ENCODE data around the gene CCL25. TPM values are rescaled to one million over a fixed set of nuclear protein-coding genes. Genes with fewer than 3 reads are reported as not detected.

CCL25 gene
- total and polyA plus RNA-seq, 2 of the 13 experiments (the other 11 are each of a cell fraction or from before 2014, with no cell fraction given) = not detected

- TF ChIP-seq, protein P1, sequence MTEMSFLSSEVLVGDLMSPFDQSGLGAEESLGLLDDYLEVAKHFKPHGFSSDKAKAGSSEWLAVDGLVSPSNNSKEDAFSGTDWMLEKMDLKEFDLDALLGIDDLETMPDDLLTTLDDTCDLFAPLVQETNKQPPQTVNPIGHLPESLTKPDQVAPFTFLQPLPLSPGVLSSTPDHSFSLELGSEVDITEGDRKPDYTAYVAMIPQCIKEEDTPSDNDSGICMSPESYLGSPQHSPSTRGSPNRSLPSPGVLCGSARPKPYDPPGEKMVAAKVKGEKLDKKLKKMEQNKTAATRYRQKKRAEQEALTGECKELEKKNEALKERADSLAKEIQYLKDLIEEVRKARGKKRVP (CRISPR knock-in tag; IDR thresholded peaks at IDR 0.05) = no peak
- TF ChIP-seq CENPT (CRISPR knock-in tag; IDR thresholded peaks at IDR 0.05; ENCODE audit: low read depth) (no peak), FOXC1 (CRISPR knock-in tag; IDR thresholded peaks at IDR 0.05; ENCODE audit: borderline replicate concordance) (no peak), ZNF160 (CRISPR knock-in tag; IDR thresholded peaks at IDR 0.05) (no peak), ZNF614 (CRISPR knock-in tag; IDR thresholded peaks at IDR 0.05; ENCODE audit: borderline replicate concordance) (no peak), ZNF589 (CRISPR knock-in tag; conservative IDR thresholded peaks at IDR 0.05) (no peak), NFYC (CRISPR knock-in tag; IDR thresholded peaks at IDR 0.05) (no peak), CBFB (CRISPR knock-in tag; IDR thresholded peaks at IDR 0.05) (no peak), ZNF75D (CRISPR knock-in tag; IDR thresholded peaks at IDR 0.05; ENCODE audit: borderline replicate concordance) (no peak), FIP1L1 (IDR thresholded peaks at IDR 0.05; ENCODE audit: borderline replicate concordance, insufficient read depth, low read depth, low read length) (no peak), PAF1 (CRISPR knock-in tag; IDR thresholded peaks at IDR 0.05) (no peak), SRF (IDR thresholded peaks at IDR 0.05; ENCODE audit: low read depth, low read length) (no peak), PHF8 (CRISPR knock-in tag; IDR thresholded peaks at IDR 0.05) (0 out of 2 replicates have a peak, but pooled peaks have one; percentile 19), NFRKB (IDR thresholded peaks at IDR 0.05) (no peak), SP4 (CRISPR knock-in tag; IDR thresholded peaks at IDR 0.05) (no peak), ZBTB40 (IDR thresholded peaks at IDR 0.05) (no peak), ZBTB40 (CRISPR knock-in tag; IDR thresholded peaks at IDR 0.05) (no peak), POLR2G (IDR thresholded peaks at IDR 0.05; ENCODE audit: low read depth, low read length) (no peak)
- TF ChIP-seq, protein P2, sequence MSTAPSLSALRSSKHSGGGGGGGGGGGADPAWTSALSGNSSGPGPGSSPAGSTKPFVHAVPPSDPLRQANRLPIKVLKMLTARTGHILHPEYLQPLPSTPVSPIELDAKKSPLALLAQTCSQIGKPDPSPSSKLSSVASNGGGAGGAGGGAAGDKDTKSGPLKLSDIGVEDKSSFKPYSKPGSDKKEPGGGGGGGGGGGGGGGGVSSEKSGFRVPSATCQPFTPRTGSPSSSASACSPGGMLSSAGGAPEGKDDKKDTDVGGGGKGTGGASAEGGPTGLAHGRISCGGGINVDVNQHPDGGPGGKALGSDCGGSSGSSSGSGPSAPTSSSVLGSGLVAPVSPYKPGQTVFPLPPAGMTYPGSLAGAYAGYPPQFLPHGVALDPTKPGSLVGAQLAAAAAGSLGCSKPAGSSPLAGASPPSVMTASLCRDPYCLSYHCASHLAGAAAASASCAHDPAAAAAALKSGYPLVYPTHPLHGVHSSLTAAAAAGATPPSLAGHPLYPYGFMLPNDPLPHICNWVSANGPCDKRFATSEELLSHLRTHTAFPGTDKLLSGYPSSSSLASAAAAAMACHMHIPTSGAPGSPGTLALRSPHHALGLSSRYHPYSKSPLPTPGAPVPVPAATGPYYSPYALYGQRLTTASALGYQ (CRISPR knock-in tag; IDR thresholded peaks at IDR 0.05) = no peak
Observed at GRCh38 chr19:8080832-8081231, 28.3 kb downstream of the CCL25 start (continued).

Data from HepG2 (cell line).